Measurements from ENCODE around the gene ADO.

ADO gene

DNA sequence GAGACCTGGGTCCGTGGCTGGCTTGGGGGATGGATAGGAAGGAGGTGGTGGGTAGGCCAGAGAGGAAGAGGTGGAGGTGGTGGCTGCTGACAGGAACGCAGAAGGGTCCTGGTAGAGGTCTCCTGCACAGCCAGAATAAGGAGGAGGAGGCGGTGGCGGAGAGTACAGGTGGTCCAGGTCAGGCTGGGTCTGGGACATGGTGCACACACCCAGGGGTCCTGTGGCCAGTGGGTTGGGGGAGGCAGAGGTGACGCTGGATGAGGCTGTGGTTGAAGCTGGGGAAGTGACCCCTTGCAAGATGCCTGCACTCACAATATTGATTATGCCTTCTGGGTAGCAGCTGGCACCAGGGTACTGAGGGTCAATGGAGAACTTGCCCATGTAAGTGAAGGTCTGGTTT, 9.5 kb downstream of the ADO start:
- peaks cover 54% of the 10 kb centered on the region for H3K27me3 ChIP-seq (ENCODE audit: control insufficient read depth, insufficient read depth, low read length)
- H3K9me3 ChIP-seq (ENCODE audit: control insufficient read depth, low read depth, low read length), result no peaks in the 10 kb centered on the region
- no peak overlapping the region for H3K9ac ChIP-seq (ENCODE audit: low read length)
- H3K4me3 ChIP-seq (ENCODE audit: low read length), result peak overlapping the region; percentile 88
- no peak overlapping the region for H3K27ac ChIP-seq (ENCODE audit: low read length)
- no peaks in the 10 kb centered on the region for H3K36me3 ChIP-seq (ENCODE audit: control insufficient read depth, low read depth, low read length)
- H3K4me1 ChIP-seq (ENCODE audit: control insufficient read depth, low read depth, low read length), result peaks cover 6% of the 10 kb centered on the region

DNA sequence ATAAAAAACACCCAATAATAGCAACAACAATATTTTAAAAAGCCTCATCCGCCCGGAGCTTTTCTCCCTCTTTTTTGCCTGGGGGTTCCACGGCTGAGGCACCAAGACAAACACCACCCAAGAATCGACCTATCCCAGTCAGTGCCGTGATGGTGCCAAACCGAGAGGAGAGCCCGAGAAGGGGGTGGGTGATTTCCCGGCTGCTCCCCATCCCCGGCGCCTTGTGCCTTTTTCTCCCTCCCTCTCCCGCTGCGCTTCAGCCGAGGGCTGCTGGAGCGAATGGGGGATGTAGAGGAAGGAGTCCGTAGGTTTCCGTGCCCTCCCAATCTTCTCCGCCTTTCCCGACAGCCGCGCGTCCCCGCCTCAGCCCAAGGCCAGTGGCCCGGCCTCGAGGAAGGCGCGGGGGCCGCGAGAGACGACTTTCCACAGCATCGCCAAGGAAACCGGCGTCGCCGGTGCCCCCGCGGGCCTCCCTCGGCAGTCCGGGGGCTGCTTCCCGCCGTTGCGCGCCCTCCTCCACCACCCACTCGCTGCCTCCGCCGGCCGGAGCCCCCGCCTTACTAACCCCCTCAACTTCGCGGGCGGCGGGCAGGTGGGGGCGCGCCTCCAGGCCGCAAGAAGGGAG, 10.3 kb downstream of the ADO start:
- Histone ChIP-seq H3K9ac (ENCODE audit: low read length) (peak overlapping the region; percentile 69), H3K4me1 (ENCODE audit: control insufficient read depth, low read depth, low read length) (peaks cover 6% of the 10 kb centered on the region), H3K27ac (ENCODE audit: low read length) (no peak overlapping the region), H3K27me3 (ENCODE audit: control insufficient read depth, insufficient read depth, low read length) (peaks cover 63% of the 10 kb centered on the region), H3K36me3 (ENCODE audit: control insufficient read depth, low read depth, low read length) (no peaks in the 10 kb centered on the region), H3K4me3 (ENCODE audit: low read length) (peak overlapping the region; percentile 88), H3K9me3 (ENCODE audit: control insufficient read depth, low read depth, low read length) (no peaks in the 10 kb centered on the region)

DNA sequence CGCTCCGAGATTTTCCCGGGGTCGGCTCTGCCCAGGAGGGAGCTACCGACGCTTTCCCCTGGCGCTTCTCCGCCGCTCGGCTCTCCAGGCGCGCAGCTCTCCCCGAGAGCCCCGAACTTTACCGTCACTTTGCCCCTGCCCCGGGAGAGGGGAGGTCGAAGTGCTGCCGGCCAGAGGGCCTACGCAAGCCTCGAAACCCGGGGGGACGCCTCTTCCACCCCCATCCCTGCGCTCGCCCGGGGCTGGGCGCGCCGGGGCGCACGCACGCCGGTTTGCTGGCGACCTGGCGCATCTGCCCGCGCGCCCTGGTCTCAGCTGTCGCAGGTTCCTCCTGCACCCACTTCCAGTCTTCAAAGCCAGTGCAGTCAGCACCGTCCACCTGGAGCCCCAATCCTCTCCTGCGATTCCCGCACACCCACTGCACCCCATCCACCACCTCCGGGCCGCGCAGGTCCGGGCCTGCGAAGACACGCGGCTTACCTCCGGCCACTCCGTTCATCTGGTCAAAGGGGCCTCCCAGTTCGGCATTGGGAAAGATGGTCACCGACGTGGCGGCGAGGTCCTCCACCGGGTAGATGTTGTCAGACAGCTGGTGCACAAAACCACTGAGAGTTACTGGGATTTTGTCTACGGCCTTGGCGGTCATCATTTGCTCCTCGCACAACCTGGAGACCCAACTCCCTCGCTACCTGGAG, 11.0 kb downstream of the ADO start:
- Histone ChIP-seq H3K27me3 (ENCODE audit: control insufficient read depth, insufficient read depth, low read length) (peaks cover 69% of the 10 kb centered on the region), H3K4me3 (ENCODE audit: low read length) (peak overlapping the region; percentile 88), H3K4me1 (ENCODE audit: control insufficient read depth, low read depth, low read length) (peaks cover 6% of the 10 kb centered on the region), H3K9me3 (ENCODE audit: control insufficient read depth, low read depth, low read length) (no peaks in the 10 kb centered on the region), H3K36me3 (ENCODE audit: control insufficient read depth, low read depth, low read length) (no peaks in the 10 kb centered on the region), H3K27ac (ENCODE audit: low read length) (no peak overlapping the region), H3K9ac (ENCODE audit: low read length) (peak overlapping the region; percentile 69)

DNA sequence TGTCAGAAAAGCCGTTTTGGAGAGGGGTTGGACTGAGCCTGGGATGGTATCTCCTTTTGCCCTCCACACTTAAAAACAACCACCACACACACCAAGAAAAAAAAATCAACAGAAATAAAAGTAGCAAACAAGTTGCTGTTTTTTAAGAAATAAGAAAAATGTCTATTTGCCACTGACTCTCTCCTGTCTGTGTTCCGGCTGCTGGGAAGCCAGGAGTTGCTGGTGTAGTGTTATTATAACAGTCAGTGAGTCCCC, 11.5 kb downstream of the ADO start:
- H3K4me3 ChIP-seq (ENCODE audit: low read length), result peak overlapping the region; percentile 88
- peaks cover 74% of the 10 kb centered on the region for H3K27me3 ChIP-seq (ENCODE audit: control insufficient read depth, insufficient read depth, low read length)
- peak overlapping the region; percentile 69 for H3K9ac ChIP-seq (ENCODE audit: low read length)
- peaks cover 6% of the 10 kb centered on the region for H3K4me1 ChIP-seq (ENCODE audit: control insufficient read depth, low read depth, low read length)
- H3K36me3 ChIP-seq (ENCODE audit: control insufficient read depth, low read depth, low read length), result no peaks in the 10 kb centered on the region
- H3K9me3 ChIP-seq (ENCODE audit: control insufficient read depth, low read depth, low read length), result no peaks in the 10 kb centered on the region
- no peak overlapping the region for H3K27ac ChIP-seq (ENCODE audit: low read length)

DNA sequence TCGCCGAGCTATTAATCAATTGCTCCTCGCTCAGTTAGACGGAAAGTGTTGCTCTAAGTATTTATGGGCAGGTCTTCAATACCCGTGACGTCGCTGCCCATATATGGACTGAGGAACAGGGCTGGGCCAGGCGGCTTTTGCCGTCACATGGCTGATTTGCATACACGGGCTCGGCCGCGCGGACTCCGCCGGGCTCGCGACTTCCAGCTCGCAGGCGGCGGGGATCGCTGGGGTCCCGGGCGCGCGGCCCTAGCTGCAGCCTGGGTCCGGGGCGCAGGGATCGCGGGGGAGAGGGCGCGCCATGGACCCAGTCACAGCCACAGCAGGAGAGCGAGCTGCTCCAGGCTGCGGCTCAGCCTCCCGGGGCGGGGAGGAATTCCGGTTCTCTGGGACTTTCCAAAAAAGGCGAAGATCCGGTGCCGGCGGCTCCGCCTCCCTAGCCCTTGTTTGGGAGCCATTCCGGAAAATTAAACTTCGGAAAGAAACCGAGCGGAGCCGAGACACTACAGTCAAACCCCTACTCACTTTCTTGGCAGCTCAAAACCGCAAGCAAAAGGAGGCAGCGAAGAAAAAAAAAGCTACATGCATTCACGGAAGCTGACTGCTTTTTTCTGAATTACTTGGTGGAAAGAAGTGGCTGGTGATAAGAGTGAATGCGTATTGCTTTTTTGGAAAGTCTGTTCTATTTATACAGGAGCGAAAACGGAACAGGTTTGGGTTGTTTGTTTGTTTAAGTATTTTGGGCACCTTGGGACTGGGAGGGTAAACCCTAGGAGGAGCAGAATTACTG, 12.0 kb downstream of the ADO start, which contains the start of gene EGR2:
Gene EGR2, minus strand, starts transcription at position 36 of the 790 bp plus-strand sequence. CDS start 337 bp downstream, outside the sequence.
- Histone ChIP-seq H3K27ac (ENCODE audit: low read length) (peak within 1 kb of the TSS; percentile 25), H3K27me3 (ENCODE audit: control insufficient read depth, insufficient read depth, low read length) (peaks cover 74% of the 10 kb centered on the region), H3K4me3 (ENCODE audit: low read length) (peak within 1 kb of the TSS; percentile 88), H3K4me1 (ENCODE audit: control insufficient read depth, low read depth, low read length) (peaks cover 6% of the 10 kb centered on the region), H3K36me3 (ENCODE audit: control insufficient read depth, low read depth, low read length) (no peaks in the 10 kb centered on the region), H3K9me3 (ENCODE audit: control insufficient read depth, low read depth, low read length) (no peaks in the 10 kb centered on the region), H3K9ac (ENCODE audit: low read length) (peak within 1 kb of the TSS; percentile 69)

DNA sequence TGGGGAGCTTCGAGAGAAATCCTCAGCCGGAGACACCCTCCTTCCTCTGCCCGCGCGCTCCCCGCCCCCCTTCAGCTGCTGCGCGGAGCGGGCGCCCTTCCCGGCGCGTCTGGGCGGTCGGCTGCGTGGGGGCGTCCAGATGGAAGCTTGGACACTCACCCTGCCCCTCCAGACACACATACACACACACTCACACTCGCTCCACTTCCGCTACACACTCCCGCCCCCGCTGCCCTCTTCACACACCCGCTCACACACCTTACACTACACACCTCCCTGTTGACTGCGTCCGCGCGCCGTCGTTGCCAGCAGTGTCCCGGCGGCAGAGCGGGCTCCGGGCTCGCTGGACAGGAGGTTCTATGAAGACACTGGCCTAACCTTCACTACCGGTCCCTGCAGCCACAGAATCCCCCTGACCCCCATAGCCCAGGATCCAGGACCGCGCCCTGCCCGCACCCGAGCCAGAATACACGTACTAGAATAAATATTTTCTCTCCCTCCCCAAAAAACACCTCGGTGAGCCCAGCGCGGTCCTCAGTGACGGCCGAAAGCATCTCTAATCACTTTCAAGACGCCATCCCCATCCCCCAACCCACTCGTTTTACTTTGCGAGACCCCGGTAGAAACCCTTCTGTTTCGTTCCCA, 12.7 kb downstream of the ADO start:
- Histone ChIP-seq H3K27ac (ENCODE audit: low read length) (no peak overlapping the region), H3K9ac (ENCODE audit: low read length) (peak overlapping the region; percentile 69), H3K4me3 (ENCODE audit: low read length) (peak overlapping the region; percentile 88), H3K36me3 (ENCODE audit: control insufficient read depth, low read depth, low read length) (no peaks in the 10 kb centered on the region), H3K9me3 (ENCODE audit: control insufficient read depth, low read depth, low read length) (no peaks in the 10 kb centered on the region), H3K27me3 (ENCODE audit: control insufficient read depth, insufficient read depth, low read length) (peaks cover 74% of the 10 kb centered on the region), H3K4me1 (ENCODE audit: control insufficient read depth, low read depth, low read length) (peaks cover 6% of the 10 kb centered on the region)

DNA sequence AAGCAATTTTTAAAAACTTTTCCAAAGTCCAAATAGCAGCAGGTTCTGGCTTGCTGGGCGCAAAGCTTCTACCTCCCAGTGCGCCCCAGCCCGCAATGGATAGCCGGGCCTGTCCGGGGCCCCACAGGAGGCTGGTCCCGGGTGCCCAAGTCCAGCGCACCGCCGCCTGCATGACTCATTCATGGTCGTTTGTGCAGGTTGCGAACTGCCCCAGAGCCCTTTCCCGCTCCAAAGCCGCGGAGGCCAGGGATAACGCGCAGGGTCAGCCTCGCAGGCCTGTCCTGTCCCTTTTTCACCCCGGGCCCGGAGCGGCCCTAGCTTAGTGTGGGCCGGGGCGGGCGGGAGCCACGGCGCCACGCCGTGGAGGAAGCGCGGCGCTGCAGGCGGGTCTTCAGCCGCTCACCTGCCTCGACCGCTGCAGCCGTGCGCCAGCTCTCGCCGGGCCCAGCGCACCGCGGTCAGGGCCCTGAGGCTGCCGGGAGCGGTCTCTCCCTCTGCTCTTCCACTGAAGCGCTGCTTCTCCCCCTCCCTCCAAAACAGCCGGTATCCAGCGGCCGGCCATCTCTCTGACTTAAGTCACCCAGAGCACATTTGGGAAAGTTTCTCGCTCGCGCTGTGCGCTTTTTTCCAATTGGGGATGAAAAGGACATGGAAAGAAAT, 13.4 kb downstream of the ADO start:
- Histone ChIP-seq H3K9ac (ENCODE audit: low read length) (no peak overlapping the region), H3K9me3 (ENCODE audit: control insufficient read depth, low read depth, low read length) (no peaks in the 10 kb centered on the region), H3K27me3 (ENCODE audit: control insufficient read depth, insufficient read depth, low read length) (peaks cover 74% of the 10 kb centered on the region), H3K27ac (ENCODE audit: low read length) (no peak overlapping the region), H3K4me3 (ENCODE audit: low read length) (peak overlapping the region; percentile 88), H3K36me3 (ENCODE audit: control insufficient read depth, low read depth, low read length) (no peaks in the 10 kb centered on the region), H3K4me1 (ENCODE audit: control insufficient read depth, low read depth, low read length) (peaks cover 6% of the 10 kb centered on the region)

DNA sequence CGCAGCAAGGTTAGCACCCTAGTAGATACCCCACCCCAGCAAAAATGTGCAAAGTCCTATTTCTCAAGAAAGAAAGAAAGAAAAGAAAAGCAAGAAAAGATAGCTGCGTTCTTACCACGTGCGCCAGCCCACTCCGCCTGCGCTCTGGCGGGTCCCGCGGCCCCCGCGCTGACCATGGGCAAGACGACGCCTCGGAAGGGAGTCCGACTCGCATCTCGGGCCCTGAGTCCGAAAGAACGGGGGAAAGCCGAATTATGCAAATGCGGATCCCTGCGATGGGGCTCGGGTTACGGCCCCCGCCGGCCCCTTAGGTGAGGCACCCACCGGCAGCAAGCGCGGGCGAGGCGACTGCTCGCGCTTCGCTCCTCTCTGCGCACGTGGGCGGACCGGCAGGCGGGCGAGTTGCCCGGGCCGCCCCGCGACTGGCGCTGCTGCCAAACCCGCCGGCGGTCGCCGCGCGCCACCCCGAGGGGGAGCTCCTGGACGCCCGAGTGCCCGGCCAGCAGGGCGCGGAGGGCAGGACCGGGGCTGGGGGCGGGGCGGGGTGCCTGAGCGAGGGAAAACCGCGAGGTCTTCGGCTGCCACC, 14.0 kb downstream of the ADO start:
- no peaks in the 10 kb centered on the region for H3K36me3 ChIP-seq (ENCODE audit: control insufficient read depth, low read depth, low read length)
- peak overlapping the region; percentile 40 for H3K4me3 ChIP-seq (ENCODE audit: low read length)
- H3K9me3 ChIP-seq (ENCODE audit: control insufficient read depth, low read depth, low read length), result no peaks in the 10 kb centered on the region
- peaks cover 70% of the 10 kb centered on the region for H3K27me3 ChIP-seq (ENCODE audit: control insufficient read depth, insufficient read depth, low read length)
- no peak overlapping the region for H3K27ac ChIP-seq (ENCODE audit: low read length)
- H3K9ac ChIP-seq (ENCODE audit: low read length), result no peak overlapping the region
- peaks cover 6% of the 10 kb centered on the region for H3K4me1 ChIP-seq (ENCODE audit: control insufficient read depth, low read depth, low read length)

DNA sequence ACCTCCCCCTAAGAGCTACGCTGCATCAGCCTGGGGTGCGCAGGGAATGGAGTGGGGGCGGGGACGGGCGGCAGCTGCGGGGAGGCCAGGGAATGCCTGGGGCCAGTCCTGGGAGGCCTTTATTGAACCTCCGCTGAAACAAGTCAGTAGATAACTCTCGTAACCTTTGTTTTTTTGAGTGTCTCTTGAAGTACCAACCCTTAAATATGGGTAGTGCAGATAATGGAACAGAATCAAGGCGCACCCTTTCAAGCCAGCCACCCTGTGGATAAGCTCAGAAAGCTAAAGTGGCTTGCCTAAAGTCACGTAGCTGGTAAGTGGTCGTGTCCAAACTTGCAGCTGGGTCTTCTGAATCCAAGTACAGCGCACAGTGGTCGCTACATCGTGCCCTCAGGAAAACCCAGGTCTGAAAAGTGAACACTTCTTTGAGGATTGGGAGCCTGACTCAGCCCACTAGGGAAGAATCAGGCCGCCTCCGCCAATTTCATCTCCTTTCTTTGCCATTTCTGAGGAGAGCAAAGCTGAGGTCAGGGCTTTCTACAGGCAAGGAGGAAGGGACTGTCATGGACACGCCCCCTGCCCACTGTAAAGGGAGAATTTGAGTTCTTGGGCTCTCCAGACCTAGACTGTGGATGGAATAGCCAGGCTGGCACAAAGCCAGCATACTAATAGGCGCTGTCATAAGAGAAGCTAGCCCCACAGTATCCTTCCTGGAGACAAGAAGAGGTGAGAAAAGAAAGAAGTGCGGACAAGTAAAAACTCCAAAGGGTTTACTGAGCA, 14.8 kb downstream of the ADO start:
- no peak overlapping the region for H3K27ac ChIP-seq (ENCODE audit: low read length)
- peaks cover 6% of the 10 kb centered on the region for H3K4me1 ChIP-seq (ENCODE audit: control insufficient read depth, low read depth, low read length)
- no peaks in the 10 kb centered on the region for H3K9me3 ChIP-seq (ENCODE audit: control insufficient read depth, low read depth, low read length)
- H3K36me3 ChIP-seq (ENCODE audit: control insufficient read depth, low read depth, low read length), result no peaks in the 10 kb centered on the region
- H3K9ac ChIP-seq (ENCODE audit: low read length), result no peak overlapping the region
- H3K4me3 ChIP-seq (ENCODE audit: low read length), result peak overlapping the region; percentile 30
- peaks cover 63% of the 10 kb centered on the region for H3K27me3 ChIP-seq (ENCODE audit: control insufficient read depth, insufficient read depth, low read length)

DNA sequence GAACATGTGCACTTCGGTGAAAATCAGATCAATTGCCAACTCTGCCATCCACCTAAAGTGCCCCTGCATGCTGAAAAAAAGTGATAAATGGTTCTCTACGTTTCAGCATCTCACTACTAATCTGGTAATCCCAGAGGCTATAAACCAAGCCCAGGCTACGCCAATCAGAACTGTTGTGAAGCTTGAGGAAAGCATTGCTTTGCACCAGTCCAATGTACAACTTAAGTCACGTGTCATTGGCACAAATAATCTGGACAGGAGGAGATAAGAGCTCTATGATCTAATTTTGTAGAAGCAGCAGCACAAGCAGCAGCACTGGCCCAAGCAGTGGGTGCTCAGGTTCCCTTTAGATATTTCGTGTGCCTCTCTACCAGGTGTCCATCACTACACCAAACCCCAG, 16.1 kb downstream of the ADO start:
- Histone ChIP-seq H3K27ac (ENCODE audit: low read length) (no peak overlapping the region), H3K4me1 (ENCODE audit: control insufficient read depth, low read depth, low read length) (peaks cover 6% of the 10 kb centered on the region), H3K4me3 (ENCODE audit: low read length) (no peak overlapping the region), H3K9me3 (ENCODE audit: control insufficient read depth, low read depth, low read length) (no peaks in the 10 kb centered on the region), H3K9ac (ENCODE audit: low read length) (no peak overlapping the region), H3K27me3 (ENCODE audit: control insufficient read depth, insufficient read depth, low read length) (peaks cover 50% of the 10 kb centered on the region), H3K36me3 (ENCODE audit: control insufficient read depth, low read depth, low read length) (no peaks in the 10 kb centered on the region)
